NCI-H2196 treated with DMSO at 0.1 percent for 48 hours (cell line): Measurements from ENCODE around the gene YIF1A.
"Not testable (repeated sequence)": the region's sequence is repeated elsewhere in the genome, so short reads cannot be mapped to it uniquely, and the experiment has no call there.

Experiments used
- DNase-seq: peaks from one replicate; lab custom pipeline; 2025; ENCODE audit not compliant: unreplicated experiment; lab: John Stamatoyannopoulos, UW

The YIF1A gene

DNA sequence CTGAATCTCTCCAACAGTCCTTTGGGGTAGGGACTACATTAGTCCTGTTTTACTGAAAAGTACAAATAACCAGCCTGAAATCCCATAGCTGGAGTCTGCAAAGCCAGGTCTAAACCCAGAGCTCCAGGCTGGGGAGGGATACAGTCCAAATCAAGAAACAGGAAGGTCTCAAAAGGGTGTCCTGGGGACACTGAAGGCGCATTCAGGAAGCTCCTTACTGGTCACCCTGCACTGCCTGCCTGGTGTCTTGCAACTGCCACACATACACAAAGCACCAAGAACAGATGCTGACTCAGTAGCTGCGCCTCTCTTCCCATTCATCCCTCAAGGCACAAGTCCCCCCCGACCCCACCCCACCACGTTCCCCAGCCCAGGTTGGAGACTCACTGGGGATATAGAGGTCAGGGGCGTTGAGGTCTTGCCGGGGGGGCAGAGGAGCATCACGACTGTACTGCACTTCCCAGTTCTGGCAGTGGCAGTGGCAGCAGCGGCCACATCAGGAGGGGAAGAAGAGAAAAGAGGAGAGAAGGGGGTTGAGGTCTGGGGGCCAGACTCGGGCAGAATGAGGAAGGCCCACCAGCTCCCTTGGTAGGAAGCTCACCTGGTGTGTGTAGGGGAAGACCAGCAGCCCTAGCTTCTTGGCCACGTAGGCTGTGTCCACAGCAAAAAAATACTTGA lies 1.6 kb downstream of the YIF1A start:
- DNase-seq, result no peak

DNA sequence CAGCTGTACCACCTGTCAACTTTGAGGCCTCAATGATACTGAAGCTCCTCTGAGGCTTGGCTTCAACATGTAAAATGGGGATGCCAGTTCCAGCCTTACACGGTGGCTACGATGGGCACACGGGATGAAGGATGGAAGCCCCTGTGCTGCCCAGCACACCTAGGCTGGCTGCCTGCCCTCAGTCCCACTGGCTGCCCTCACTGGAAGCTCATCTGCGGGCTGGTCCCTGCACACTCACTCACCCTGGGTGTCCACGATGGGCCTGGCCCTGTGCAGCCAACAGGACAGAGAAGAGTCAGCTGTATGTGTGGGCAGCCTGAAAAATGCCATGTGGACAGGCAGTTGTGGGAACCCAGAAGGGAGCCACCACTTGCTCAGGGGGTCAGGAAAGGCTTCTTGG lies 2.2 kb downstream of the YIF1A start:
- no peak for DNase-seq

DNA sequence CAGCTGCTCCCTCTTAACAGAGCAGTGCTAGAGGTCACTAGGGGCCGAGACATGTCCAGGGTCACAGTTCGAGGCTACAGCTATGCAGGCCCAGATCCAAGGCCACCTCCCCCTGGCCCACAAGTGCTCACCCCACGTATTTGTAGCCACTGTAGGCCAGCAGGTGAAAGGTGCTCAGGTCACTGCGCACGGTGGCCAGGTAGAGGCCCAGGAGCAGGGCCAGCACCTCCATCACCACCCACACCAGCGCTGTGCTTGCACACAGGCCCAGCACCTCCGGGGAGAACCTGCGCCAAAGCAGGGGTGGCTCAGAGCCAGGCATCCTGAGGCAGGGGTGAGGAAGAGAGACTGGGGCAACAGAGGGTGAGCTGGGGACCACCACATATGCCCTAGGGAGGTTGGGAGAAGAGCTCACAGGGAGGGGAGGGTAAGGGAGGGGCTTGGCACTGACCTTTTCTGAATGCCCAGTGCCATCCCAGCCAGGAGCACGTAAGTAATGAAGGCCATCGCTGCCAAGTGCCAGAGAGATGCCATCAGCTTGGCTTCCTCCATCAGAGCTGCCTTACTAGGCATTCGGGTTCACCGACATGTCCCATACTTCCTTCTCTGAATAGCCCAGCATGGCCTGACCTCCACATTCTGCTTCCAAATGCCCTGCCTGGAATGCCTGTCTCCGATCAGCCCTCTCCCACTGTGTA lies 3.5 kb downstream of the YIF1A start:
- DNase-seq, result no peak

DNA sequence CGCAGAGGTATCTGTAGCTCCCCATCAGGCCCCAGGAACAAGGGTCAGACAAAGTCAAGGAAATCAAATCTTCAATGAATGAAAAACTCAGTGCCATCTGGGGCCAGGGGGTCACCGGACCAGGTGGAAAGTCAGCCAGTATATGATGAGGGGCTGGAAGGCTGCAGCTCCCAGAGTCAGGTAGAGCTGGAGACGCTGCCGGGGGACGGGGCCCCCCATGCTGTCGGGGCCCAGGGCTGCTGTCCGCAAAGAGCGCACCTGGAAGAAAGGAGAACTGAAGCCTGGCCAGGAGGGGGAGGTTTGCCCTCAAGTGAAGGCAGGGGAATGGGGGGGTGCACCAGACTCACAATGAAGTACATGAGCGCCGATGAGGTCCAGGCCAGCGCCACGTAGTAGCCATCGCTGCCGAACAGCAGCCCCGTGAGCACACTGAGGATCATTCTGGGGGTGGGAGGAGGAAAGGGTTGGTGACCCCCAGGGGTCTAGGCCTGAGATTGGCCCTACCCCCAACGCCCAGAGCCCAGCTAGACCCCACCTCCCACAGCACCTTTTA lies 4.3 kb downstream of the YIF1A start:
- no peak for DNase-seq

DNA sequence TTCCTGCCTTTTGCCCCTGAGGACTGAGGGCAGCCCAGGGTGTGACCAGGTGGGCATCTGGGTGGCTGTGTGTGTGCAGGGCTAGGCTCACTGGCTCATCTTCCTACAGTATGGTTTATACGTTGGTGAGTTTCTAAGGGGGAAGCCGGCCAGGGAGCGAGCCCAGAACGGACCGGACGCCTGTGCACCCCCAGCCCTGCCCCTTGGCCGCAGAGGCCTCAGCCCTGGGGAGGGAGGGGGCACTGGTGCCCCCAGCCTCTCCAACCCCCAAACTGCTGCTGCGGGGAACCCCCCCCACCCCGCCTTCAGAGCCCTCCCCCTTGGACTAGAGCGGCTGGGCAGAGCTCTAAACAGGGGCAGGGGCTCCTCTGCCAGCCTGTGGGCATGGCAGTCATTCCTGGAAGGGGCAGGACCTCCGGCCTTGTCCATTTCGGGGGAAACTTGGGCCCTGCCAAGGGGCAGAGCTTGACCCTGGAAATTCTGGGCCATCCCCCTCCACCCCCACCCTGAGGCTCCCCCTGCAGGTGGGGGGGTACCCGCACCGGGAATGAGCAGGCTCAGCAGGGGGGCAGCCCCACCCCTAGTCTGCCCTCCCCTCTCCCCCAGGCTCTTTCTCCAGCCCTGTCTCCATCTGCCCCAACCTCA lies 5.4 kb downstream of the YIF1A start:
- DNase-seq, result no peak

DNA sequence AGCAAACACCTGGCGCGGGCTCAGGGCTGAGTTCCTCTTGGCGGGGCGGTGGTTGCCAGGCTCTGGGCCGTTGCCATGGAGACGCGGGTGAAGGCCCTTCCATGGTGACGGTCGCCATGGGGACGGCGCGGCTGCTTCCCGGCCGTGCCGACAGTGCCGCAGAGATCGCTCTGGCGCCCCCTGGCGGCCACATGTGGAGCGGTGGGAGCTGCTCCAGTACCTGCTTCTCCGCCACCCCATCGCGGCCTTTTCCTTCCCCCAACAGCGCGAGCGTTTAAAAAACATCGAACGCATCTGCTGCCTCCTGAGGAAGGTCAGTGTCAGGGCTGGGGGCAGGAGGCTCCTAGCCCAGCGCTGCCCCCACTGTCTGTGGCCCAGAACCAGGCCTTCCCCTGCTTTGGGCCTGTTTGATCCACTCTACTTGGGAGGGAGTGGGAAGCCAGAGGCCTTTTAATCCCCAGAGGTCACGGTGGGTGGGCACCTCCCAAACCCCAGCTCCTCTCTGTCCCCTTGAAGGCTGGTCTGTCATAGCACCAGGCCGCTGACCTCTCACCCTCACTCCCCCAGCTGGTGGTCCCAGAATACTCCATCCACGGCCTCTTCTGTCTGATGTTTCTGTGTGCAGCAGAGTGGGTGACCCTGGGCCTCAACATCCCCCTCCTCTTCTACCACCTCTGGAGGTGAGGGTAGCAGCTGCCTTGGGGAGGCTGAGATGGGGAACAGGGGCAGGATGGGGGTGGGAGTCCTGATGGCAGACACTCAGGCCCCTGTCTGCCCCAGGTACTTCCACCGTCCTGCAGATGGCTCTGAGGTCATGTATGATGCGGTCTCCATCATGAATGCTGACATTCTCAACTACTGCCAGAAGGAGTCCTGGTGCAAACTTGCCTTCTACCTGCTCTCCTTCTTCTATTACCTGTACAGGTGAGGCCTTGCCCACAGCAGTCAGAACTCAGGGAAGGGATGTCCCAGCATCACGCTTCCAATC lies 6.2 kb downstream of the YIF1A start:
- DNase-seq, result peak; percentile 94

DNA sequence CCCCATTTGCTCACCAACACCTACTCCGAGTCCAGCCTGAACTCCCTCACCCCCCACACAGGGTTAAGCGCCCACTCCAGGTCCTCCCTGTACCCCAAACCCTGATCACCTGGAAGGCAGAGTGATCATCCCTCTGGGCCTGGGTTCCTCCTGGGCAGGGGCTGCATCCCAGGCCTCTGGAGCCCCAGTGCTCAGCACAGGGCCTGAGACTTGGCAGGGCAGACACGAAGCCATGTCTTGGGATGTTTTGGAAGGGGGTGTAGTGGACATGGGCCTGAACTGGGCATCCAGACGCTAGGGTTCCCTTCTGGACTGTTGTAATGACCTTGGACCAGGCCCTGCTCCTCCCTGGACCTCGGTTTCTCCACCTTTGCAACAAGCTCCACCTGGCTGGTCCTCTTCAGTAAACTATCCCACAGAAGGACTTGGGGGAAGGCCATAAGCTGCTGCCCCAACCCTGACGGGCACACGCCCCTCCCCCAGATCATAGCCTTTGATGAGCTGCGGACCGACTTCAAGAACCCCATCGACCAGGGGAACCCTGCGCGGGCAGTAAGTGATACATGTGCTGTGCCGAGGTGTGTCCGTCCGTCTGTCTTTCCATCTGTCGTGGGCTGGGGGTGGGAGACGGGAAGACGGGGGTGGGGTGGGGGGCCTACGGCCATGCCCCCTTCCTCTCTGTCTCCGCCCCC lies 7.0 kb downstream of the YIF1A start:
- no peak for DNase-seq

DNA sequence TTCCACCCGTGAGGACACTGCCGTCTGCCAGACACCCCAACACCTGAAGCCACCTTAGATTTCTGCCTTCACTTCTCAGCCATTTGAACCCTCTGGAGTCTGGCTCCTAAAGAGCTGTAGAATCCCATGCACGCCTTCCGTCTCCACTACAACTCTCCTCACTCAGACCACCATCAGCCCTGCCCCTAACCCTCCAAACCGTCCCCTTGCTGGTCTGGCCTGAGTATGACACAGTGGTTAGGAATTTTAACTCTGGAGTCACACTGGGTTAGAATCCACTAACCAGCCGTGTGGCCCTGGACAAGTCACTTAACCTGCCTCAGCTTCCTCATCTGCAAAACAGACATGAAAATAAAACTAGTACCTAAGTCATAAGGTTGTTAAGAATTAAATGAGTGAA lies 7.9 kb downstream of the YIF1A start:
- no peak for DNase-seq

DNA sequence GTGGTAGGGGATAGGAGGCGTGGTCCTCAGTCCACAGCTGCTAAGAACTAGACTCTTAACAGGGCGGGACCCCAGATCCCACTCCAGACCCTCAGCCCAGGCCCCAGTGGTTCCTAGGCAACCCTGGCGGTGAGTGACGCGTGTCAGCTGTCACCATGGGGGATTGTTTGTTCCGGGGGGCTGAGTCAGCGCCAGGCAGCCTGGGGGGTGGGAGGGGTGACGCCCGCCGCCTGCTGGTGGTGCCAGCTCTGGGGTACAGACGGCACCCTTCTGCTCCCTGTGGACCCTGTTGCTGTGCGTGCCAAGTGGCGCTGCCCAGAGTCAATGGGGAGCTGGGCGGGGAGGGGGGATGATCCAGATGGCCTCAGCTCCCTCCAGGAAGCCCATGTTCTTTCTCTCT lies 8.5 kb downstream of the YIF1A start:
- no peak for DNase-seq

DNA sequence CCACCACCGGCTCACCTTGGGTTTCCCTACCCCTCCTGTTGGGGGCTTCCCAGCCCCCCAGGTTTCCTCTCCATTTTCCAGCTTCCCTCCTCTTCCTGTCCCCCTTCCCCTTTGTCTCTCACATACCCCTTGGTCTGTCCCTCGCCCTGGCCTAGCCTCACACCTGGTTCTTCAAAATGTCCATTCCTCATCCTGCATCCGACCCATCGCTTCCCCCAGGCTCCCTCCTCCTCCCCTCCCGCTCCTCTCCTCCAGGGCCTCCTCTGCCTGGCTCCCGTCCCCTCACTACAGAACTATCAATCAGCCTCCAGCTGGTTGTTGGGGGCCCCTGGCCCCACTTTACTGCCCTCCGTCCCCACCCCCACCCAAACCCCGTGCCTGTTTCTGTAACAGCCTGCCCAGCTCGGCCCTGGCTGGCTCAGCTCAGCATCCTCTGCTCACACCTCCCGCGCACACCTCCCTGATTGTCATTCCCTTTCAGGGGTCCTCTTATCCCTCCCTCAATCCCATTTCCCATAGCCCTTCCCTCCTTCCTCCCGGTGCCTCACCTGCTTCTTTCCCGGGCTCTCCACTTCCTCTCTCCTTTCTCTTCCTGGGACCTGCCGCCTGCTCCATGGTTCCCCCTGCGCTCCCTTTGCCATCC lies 9.7 kb downstream of the YIF1A start:
- no peak for DNase-seq

DNA sequence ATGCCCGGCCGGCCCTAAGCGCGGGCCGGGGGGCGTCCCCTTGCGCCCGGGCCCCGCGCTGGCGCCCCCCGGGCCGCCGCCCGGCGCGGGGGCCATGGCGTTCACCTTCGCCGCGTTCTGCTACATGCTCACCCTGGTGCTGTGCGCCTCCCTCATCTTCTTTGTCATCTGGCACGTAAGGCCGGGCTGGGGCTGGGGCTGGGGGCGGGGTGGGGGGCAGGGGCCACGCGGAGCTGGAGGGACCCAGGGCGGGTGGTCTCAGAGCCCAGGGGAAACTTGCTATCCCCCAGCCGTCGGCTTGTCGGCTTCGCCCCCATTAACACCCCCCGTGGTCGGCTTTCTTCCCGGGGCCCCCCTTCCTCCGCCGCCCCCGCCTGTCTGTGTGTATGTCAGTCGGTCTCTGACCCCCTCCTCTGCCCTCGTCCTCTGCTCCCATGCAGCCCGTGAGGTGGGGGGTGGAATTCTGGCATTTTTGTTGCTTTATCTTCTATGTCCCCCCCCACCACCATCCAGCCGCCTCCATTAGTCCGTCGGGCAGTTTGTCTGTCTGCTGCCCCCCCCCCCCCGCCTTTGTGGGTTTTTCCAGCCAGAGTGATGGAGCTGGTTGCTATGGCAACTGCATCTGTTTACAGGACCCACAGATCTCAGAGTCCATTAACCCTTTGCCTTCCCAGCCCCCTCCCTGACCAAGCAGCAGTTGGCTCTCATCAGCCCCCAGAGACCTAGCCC lies 10.4 kb downstream of the YIF1A start:
- DNase-seq, result no peak

DNA sequence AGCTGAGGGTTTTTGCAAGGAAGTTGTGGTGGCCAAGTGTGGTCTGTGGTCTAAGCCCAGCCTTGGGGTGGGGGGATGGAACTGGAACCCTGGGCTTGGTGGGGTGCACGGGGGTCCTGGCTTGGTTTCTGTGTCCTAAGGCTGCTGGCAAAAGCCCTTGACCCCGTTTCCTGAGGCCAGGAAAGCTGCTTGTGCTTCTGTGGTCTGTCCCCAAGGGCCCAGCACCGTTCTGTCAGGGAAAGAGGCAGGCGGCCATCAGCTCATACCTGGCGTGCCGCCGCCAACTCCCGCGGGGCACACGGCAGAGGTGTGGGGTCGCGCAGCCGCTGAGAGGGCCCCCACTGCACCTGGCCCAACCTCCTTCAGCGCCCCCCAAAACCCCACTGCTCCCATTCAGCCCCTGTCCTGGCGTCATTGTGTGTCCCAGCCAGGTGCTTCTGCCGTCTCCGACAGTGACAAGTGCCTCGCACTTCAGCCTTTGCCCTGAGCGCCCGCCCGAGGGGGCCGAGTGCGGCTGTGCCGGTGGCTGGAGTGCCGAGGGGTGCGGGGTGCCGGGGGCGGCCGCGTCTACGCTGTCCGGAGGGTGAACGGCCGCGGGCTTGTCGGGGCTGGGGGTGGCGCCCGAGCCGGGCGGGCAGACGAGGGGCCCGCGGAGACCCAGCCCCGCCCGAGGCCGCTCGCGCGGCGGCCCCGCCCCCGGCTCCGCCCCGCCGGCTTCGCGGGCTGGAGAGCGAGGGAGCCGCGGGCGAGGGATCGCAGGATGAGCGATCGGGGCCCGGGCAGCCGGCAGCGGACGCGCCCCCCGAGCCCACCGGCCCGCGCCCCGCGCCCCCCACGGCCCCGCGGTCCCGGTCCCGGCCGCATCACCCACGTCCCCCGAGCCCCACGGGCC lies 11.2 kb downstream of the YIF1A start, which contains the start of gene CNIH2:
CNIH2 (plus strand) TSS at position 705 of the 892 bp plus-strand sequence. CDS start 282 bp downstream, outside the sequence.
- DNase-seq, result no peak

DNA sequence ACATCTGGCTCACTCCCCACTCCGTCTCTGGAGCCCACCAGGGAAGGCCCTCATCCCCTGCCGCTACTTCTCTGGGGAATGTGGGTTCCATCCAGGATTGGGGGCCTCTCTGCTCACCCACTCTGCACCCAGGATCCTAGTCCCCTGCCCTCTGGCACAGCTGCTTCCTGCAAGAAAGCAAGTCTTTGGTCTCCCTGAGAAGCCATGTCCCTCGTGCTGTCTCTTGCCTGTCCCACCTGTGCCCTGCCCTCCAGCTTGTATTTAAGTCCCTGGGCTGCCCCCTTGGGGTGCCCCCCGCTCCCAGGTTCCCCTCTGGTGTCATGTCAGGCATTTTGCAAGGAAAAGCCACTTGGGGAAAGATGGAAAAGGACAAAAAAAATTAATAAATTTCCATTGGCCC lies 11.9 kb downstream of the YIF1A start:
- not testable (repeated sequence) for DNase-seq

DNA sequence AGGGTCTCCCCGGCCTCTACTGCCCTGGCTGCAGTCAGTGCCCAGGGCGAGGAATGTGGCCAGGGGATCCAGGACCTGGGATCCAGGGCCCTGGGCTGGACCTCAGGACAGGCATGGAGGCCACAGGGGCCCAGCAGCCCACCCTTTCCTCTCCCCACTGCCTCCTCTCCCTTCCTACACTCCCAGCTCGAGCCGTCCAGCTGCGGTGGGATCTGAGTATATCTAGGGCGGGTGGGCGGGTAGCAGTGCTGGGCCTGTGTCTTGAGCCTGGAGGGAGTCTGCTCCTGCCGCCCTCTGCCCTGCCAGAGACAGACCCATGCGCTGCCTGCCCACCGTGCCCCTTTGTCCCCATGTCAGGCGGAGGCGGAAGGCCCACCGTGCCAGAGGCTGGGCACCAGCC lies 12.3 kb downstream of the YIF1A start:
- DNase-seq, result not testable (repeated sequence)

DNA sequence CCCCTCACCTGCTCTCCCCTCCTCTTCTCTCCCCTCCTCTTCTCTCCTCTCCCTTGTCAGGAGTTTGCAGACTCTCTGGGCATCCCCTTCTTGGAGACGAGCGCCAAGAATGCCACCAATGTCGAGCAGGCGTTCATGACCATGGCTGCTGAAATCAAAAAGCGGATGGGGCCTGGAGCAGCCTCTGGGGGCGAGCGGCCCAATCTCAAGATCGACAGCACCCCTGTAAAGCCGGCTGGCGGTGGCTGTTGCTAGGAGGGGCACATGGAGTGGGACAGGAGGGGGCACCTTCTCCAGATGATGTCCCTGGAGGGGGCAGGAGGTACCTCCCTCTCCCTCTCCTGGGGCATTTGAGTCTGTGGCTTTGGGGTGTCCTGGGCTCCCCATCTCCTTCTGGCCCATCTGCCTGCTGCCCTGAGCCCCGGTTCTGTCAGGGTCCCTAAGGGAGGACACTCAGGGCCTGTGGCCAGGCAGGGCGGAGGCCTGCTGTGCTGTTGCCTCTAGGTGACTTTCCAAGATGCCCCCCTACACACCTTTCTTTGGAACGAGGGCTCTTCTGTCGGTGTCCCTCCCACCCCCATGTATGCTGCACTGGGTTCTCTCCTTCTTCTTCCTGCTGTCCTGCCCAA lies 12.8 kb downstream of the YIF1A start:
- no peak for DNase-seq

DNA sequence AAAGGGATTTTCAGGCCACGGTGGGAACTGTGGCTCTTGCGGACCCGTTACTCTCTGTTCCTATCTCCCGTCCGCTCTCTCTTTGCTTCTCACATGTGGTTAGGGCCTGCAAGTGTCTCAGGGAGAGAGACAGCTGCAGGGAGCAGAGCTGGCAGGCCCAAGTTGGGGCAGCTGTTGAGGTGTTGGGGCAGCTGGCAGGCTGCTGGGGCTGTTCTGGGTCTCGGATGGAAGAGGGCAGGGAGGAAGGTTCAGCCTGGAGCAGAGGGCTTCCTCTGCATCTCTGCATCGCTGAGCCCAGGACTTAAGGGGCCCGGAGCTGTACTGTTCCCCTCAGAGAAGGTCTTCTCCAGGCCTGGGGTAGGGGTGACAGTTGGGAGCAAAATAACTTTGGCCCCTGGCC lies 13.5 kb downstream of the YIF1A start:
- DNase-seq, result no peak

DNA sequence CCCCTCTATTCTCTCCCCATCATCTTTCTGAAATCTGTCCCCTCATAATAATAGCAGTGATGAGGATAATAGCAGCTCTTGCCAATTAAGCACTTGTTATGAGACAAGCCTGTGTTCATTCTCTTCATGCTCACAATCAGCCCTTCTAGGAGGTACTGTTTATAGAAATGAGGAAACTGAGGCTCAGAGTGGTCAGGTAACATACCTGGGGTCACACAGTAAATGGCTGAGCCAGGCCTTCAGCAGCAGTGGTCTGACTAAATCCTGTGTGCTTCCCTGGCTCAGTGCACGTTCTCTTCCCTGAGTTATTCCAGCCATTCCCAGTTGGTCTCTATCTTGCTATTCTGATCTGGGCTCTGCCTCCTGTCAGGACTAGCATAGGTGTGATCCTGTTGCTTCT lies 14.7 kb downstream of the YIF1A start:
- no peak for DNase-seq

DNA sequence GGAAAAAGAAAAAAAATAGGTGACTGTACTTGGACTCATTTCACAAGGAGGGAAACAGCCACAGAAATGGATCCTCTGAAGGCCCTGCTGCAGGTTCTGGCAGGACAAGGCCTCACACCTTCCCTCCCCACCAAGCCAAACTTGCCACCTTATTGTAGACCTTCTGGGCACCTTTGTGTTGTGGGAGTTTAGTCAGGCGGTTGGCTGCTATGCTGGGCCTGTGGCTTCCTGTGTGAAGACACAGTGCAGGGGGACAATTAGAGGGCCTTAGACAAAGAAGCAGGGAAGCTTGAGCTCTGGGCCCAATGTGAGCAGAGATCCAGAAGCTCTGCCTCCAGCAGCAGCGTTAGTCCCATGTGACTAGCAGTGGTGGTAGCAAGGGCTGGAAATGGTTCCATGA lies 16.3 kb downstream of the YIF1A start:
- DNase-seq, result no peak
